Psoas muscle (tissue), 8 donors: Measurements from ENCODE around the gene IGFBP7. TPM values are rescaled to one million over a fixed set of nuclear protein-coding genes. Genes with fewer than 3 reads are reported as not detected.

ENCODE experiments used
- ATAC-seq, 4 donors: fragments of 200-7000 bp; cut with Tn5 transposase; one replicate each; pipeline ENCODE4 v1.9.1; 2020; ENCODE audit warnings: moderate library complexity in 3 of 4, mild to moderate bottlenecking in 2 of 4
- DNase-seq, 2 donors: peaks; one replicate each; pipeline ENCODE4 v3.0.0-alpha.2; 2020
- H3K27ac ChIP-seq: fragments of 200-600 bp; one replicate; pipeline ENCODE4 v1.8.0; 2022
- H3K27me3 ChIP-seq, 3 donors: fragments of 200-600 bp in 1 of 3; one replicate each; pipeline versions ENCODE4 v1.6.1 to v1.8.0; 2013 to 2022; ENCODE audit warnings: low read length in 2 of 3, mild to moderate bottlenecking in 2 of 3, moderate library complexity in 1 of 3; ENCODE audit not compliant: insufficient read depth in 3 of 3
- H3K36me3 ChIP-seq, 2 donors: fragments of 200-600 bp in 1 of 2; one replicate each; pipeline versions ENCODE4 v1.6.1 to v1.8.0; 2013 to 2022; ENCODE audit warnings: low read depth in 1 of 2, mild to moderate bottlenecking in 1 of 2, moderate library complexity in 1 of 2; ENCODE audit not compliant: insufficient read depth in 1 of 2
- H3K4me1 ChIP-seq: fragments of 200-600 bp; one replicate; pipeline ENCODE4 v1.8.0; 2022
- H3K4me3 ChIP-seq: fragments of 200-600 bp; one replicate; pipeline ENCODE4 v1.8.0; 2022; ENCODE audit warnings: mild to moderate bottlenecking
- H3K9me3 ChIP-seq: fragments of 200-600 bp; one replicate; pipeline ENCODE4 v1.8.0; 2022
- WGBS, 3 donors: extraction: QIAGEN DNeasy Blood & Tissue Kit; methylation state at CpG; one replicate each; pipeline versions ENCODE4 v1.1.6 to v1.1.7; 2013; 5-methylcytosine and 5-hydroxymethylcytosine counted together
- intact Hi-C, 2 donors: fragments of 100-400 bp; cut with DNase I; formaldehyde crosslinking; loops; one replicate each; pipeline versions ENCODE4 v1.11.0 to v1.14.2; 2022
- polyA plus RNA-seq, 3 donors: library from polyadenylated mRNA; stranded (reverse); fragments of 200-250 nt; gene quantifications; one replicate each; pipeline ENCODE4 v1.2.3, GENCODE V29; 2013
- total RNA-seq, 4 donors: library from RNA; stranded (reverse); fragmentation: NEBNext Ultra II Directional in 2 of 4; extraction: Animal tissue kit (Norgen Biotek cat#: 25700) in 2 of 4; gene quantifications; one replicate each; pipeline versions ENCODE4 v1.2.1 to v1.2.4, GENCODE V29; 2021 to 2023
- TF ChIP-seq, protein P1 (sequence below): fragments of 200-600 bp; IDR thresholded peaks from one replicate; pipeline ENCODE4 v1.8.0; 2022; ENCODE audit warnings: antibody characterized with exemption
- donor health status: healthy with polysubstance abuse.
- donor health status: DM: no; HTN: no; CAD: no; lungs with moderate emphysema.
- donor health status: Bipolar disorder and iron deficiency.
- donor health status: healthy.
- donor health status: DM: yes; HTN: yes; CAD: no.
- donor health status: DM: no; HTN: no; CAD: no.
- donor health status: DM: no; HTN: no; CAD: no.
- donor health status: DM: yes; HTN: yes; CAD: no.

Gene IGFBP7
- total and polyA plus RNA-seq, 7 donors: 82.4 to 175 (median 99.7) TPM

DNA sequence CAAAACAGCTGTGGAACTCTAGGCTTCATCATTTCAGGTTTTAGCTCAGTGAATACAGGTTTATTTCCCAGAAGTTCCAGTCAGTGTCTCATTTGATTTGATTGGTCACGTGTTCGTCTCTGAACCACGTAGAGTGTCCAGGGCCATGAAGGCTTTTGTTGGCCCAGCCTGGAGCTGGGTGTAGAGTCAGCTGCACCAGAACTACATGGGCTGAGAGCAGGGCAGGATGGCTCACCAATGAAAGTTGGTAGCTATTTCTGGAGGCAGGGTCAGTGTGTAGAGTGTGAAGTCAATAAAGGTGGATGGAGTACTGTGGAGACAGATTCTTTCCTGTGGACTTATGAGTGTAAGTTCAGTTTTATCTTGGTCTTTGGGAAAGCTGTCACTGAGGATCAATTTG is 43.0 kb upstream of the IGFBP7 start:
- H3K4me3 ChIP-seq: no peak overlapping the region
- ATAC-seq: no peak
- intact Hi-C loops: no loop called here
- H3K27me3 ChIP-seq: peaks cover 0 to 2% (median 0%) of the 10 kb centered on the region in 3 donors
- no peaks in the 10 kb centered on the region for H3K36me3 ChIP-seq
- H3K9me3 ChIP-seq: no peaks in the 10 kb centered on the region
- H3K4me1 ChIP-seq: no peaks in the 10 kb centered on the region
- no peak overlapping the region for H3K27ac ChIP-seq
- DNase-seq: no peak
- TF ChIP-seq, protein P1, sequence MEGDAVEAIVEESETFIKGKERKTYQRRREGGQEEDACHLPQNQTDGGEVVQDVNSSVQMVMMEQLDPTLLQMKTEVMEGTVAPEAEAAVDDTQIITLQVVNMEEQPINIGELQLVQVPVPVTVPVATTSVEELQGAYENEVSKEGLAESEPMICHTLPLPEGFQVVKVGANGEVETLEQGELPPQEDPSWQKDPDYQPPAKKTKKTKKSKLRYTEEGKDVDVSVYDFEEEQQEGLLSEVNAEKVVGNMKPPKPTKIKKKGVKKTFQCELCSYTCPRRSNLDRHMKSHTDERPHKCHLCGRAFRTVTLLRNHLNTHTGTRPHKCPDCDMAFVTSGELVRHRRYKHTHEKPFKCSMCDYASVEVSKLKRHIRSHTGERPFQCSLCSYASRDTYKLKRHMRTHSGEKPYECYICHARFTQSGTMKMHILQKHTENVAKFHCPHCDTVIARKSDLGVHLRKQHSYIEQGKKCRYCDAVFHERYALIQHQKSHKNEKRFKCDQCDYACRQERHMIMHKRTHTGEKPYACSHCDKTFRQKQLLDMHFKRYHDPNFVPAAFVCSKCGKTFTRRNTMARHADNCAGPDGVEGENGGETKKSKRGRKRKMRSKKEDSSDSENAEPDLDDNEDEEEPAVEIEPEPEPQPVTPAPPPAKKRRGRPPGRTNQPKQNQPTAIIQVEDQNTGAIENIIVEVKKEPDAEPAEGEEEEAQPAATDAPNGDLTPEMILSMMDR: no peak
- WGBS, 3 donors: 53 to 68% (median 65%) methylated on average over 3 of the region's 3 CpGs

DNA sequence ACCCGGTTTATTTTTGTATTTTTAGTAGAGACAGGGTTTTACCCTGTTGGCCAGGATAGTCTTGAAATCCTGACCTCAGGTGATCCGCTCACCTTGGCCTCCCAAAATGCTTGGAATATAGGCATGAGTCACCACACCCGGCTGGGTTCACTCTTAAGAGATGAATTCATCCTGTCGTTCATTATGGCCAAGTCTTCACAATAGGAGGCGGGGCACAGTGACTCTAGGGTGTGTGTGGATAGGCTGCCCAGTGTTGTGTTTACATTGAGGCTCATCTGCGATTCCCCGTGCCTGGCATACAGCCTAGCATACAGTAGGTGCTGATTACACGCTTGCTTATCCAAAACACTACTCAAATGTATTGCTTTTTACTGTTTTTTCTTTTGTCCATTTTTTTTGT is 41.3 kb upstream of the IGFBP7 start:
- whole genome bisulfite sequencing, 3 donors: 66 to 74% (median 73%) methylated on average over 8 of the region's 8 CpGs
- DNase-seq (no peak), ATAC-seq (no peak)
- TF ChIP-seq, protein P1: no peak
- Histone ChIP-seq H3K36me3 (no peaks in the 10 kb centered on the region), H3K4me3 (no peak overlapping the region), H3K27me3 (peaks cover 0 to 2% (median 0%) of the 10 kb centered on the region in 3 donors), H3K27ac (no peak overlapping the region), H3K4me1 (no peaks in the 10 kb centered on the region), H3K9me3 (no peaks in the 10 kb centered on the region)
- intact Hi-C loops: no loop called here

DNA sequence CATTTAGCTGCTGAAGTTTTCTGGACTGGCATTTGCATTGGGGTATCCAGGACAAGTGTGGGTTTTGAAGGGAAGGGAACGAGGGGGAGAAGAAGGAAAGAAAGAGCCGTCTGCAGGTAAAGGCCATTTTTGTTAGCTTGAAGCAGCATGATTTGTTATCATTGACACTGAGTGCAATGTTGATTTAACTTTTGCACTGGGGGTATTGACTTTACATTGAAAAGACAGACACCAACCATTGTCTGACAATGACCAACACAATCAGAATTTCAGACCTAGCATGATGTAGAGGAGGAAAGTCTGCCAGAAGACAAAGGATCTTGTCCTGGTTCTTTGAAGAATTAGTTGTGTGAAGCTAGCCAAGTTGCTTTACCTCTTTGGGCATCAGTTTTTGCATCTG is 39.6 kb upstream of the IGFBP7 start:
- H3K27me3 ChIP-seq: no peaks in the 10 kb centered on the region
- no peaks in the 10 kb centered on the region for H3K4me1 ChIP-seq
- ATAC-seq (no peak), DNase-seq (no peak)
- TF ChIP-seq, protein P1: no peak
- 63 to 69% (median 68%) methylated on average over 2 of the region's 2 CpGs for WGBS, 3 donors
- H3K36me3 ChIP-seq: no peaks in the 10 kb centered on the region
- intact Hi-C loops: no loop called here
- H3K27ac ChIP-seq: no peak overlapping the region
- H3K9me3 ChIP-seq: no peaks in the 10 kb centered on the region
- H3K4me3 ChIP-seq: no peak overlapping the region

DNA sequence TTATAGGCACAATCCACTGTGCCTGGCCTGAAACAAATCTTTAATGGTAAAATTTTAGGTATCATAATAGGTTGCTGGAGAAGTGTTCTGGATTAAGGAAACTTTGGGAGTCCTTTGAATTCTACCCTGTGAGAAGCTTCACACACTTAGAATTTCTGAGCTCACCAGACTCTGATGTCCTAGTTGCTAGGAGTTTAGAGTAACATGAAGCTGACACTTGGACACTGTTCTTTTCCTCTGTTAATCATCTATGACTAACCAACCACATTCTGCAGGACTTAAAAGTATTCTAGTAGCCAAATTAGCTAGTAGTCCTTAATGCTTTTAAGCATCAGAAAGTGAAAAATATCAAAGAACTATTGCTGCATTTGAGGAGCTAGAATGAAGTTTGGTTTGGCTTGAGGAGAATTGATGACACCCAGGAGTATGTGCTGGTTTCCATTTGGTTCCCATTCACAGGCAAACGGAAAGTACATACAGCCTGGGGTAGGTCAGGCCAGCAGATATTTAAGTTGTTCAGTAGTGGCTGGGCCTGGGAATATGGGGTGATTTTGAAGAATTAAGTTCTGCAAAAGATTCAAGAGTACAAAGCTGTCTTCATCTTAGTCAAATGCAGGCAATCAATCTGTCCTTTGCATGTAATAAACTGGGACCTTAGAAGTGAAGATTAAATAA is 38.8 kb upstream of the IGFBP7 start:
- H3K36me3 ChIP-seq: no peaks in the 10 kb centered on the region
- ATAC-seq (no peak), DNase-seq (no peak)
- H3K4me1 ChIP-seq: no peaks in the 10 kb centered on the region
- H3K27ac ChIP-seq: no peak overlapping the region
- 52 to 67% (median 53%) methylated on average over 1 of the region's 1 CpG for WGBS, 3 donors
- no peaks in the 10 kb centered on the region for H3K27me3 ChIP-seq
- H3K9me3 ChIP-seq: no peaks in the 10 kb centered on the region
- TF ChIP-seq, protein P1: no peak
- intact Hi-C loops: no loop called here
- H3K4me3 ChIP-seq: no peak overlapping the region

DNA sequence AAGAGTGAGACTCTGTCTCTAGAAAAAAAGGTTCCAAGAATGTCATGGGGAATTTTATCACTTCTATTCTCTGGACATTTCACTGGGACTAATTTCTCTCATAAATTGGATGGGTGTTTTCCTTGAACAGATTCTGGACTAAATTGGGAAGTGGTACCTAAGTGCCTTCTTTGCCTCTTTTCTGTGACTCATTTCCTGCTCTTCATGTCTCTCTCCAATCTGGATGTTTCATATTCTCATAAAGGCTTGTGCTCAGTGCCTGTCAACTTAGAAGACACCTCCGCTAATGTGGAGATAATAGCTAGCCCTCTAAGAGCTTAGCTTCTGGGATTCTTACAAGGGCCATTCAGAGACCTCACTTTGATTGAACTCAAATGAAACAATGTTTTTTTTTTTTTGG is 38.0 kb upstream of the IGFBP7 start:
- intact Hi-C loops: no loop called here

More for the DNA sequence above, 38.0 kb upstream of the IGFBP7 start:
- 97 to 100% (median 100%) methylated on average over 1 of the region's 1 CpG for WGBS, 3 donors
- Histone ChIP-seq H3K27me3 (no peaks in the 10 kb centered on the region), H3K9me3 (no peaks in the 10 kb centered on the region), H3K4me1 (no peaks in the 10 kb centered on the region), H3K36me3 (no peaks in the 10 kb centered on the region), H3K27ac (no peak overlapping the region), H3K4me3 (no peak overlapping the region)
- ATAC-seq: no peak
- DNase-seq: no peak
- TF ChIP-seq, protein P1: no peak
